PFSK-1 (cell line): ENCODE results near the gene PPA2.

Experiments
- POLR2AphosphoS5 ChIP-seq: IDR thresholded peaks from 2 replicates; pipeline ENCODE4 v1.6.1; 2012; ENCODE audit warnings: low read depth, mild to moderate bottlenecking, control low read depth, low read length, moderate library complexity
- TAF1 ChIP-seq: IDR thresholded peaks from 2 replicates; pipeline ENCODE4 v1.6.1; 2012; ENCODE audit warnings: low read length, control low read depth, borderline replicate concordance; ENCODE audit not compliant: insufficient read depth

GRCh38 chr4:105400901-105401677 lies 72.8 kb downstream of the PPA2 start:
- TF ChIP-seq POLR2AphosphoS5 (no peak), TAF1 (no peak)
